ENCODE data around the gene TXK. TPM values are rescaled to one million over a fixed set of nuclear protein-coding genes. Genes with fewer than 3 reads are reported as not detected.
A peak's percentile ranks its signal among the peaks of the same experiment; 100 is the strongest.

The TXK gene
- total RNA-seq, 4 donors from 2014 or later, result 1.7 to 5.2 (median 3.5) TPM

DNA sequence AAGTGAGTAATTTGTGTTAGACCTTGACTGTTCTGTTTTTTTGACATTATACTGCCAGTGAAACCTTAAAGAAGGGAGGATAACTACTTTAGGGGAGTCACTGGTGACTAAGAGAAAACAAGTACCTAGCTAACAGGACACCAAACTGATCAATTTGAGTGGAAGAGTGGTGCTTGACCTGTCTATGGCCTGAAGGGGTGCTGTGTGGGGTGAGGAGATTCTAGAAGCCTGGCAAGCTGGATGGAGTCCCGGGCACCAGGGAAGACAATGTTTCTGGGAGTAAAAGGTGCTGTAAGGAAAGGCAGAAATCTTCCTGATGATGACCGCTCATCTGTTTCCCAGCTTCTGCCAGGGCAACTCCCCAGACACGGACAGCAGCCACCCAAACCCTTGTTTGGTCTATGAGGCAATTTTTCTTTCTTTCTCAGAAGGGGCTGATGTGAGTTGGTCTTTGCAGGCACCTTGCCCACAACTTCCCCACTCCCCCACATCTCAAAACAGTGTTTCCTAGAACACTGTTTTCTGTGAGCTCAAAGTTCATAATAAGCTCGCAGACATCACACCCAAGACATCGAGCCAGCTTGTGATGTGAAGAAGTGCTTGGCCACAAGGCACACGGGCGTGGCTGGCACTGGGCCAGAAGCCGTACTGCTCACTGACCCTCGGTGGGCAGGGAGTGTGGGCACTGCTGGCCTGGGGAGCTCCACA lies 4.6 kb downstream of the TXK start:
- no peaks in the 10 kb centered on the region for H3K9me3 ChIP-seq
- H3K27me3 ChIP-seq, result no peaks in the 10 kb centered on the region
- peaks cover 3 to 22% (median 6%) of the 10 kb centered on the region in 3 donors for H3K4me1 ChIP-seq
- TF ChIP-seq, protein P1, sequence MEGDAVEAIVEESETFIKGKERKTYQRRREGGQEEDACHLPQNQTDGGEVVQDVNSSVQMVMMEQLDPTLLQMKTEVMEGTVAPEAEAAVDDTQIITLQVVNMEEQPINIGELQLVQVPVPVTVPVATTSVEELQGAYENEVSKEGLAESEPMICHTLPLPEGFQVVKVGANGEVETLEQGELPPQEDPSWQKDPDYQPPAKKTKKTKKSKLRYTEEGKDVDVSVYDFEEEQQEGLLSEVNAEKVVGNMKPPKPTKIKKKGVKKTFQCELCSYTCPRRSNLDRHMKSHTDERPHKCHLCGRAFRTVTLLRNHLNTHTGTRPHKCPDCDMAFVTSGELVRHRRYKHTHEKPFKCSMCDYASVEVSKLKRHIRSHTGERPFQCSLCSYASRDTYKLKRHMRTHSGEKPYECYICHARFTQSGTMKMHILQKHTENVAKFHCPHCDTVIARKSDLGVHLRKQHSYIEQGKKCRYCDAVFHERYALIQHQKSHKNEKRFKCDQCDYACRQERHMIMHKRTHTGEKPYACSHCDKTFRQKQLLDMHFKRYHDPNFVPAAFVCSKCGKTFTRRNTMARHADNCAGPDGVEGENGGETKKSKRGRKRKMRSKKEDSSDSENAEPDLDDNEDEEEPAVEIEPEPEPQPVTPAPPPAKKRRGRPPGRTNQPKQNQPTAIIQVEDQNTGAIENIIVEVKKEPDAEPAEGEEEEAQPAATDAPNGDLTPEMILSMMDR (IDR thresholded peaks at IDR 0.05), result no peak
- TF ChIP-seq POLR2A (IDR thresholded peaks at IDR 0.05), result peak in 1 of 4 donors; percentile 13
- no peaks in the 10 kb centered on the region for H3K36me3 ChIP-seq
- no peak overlapping the region for H3K27ac ChIP-seq
- DNase-seq, result no peak
- WGBS, 2 donors, result 34 to 42% methylated on average over 4 to 9 of the region's 9 CpGs
- no peak overlapping the region for H3K4me3 ChIP-seq
- intact Hi-C loops (cut with DNase I), result no loop called here

- intact Hi-C loops (cut with DNase I), result no loop called here
- Histone ChIP-seq H3K27ac (peak overlapping the region in 1 of 4 donors; percentile 30), H3K9me3 (no peaks in the 10 kb centered on the region), H3K36me3 (no peaks in the 10 kb centered on the region), H3K4me3 (peak overlapping the region in 2 of 4 donors; percentile 22 to 55), H3K4me1 (peaks cover 3 to 22% (median 6%) of the 10 kb centered on the region in 3 donors), H3K27me3 (no peaks in the 10 kb centered on the region)
- DNase-seq, result peak; percentile 11
- TF ChIP-seq, protein P1 (IDR thresholded peaks at IDR 0.05), result peak; percentile 22 to 61 (median 50)
- TF ChIP-seq POLR2A (IDR thresholded peaks at IDR 0.05), result no peak
- 6 to 16% methylated on average over 8 to 13 of the region's 13 CpGs for WGBS, 2 donors
Measured at GRCh38 chr4:48127682-48128404, 6.2 kb downstream of the TXK start.

- Histone ChIP-seq H3K9me3 (no peaks in the 10 kb centered on the region), H3K36me3 (no peaks in the 10 kb centered on the region), H3K27me3 (no peaks in the 10 kb centered on the region), H3K4me1 (peaks cover 3 to 22% (median 6%) of the 10 kb centered on the region in 3 donors), H3K4me3 (no peak overlapping the region), H3K27ac (peak overlapping the region in 1 of 4 donors; percentile 30)
- intact Hi-C loops (cut with DNase I), result no loop called here
- DNase-seq, result no peak
- WGBS, 2 donors, result 33 to 42% methylated on average over 3 of the region's 3 CpGs
- TF ChIP-seq, protein P1 (IDR thresholded peaks at IDR 0.05), result no peak
- TF ChIP-seq POLR2A (IDR thresholded peaks at IDR 0.05), result no peak
Measured at GRCh38 chr4:48127231-48127630, 6.8 kb downstream of the TXK start.

DNA sequence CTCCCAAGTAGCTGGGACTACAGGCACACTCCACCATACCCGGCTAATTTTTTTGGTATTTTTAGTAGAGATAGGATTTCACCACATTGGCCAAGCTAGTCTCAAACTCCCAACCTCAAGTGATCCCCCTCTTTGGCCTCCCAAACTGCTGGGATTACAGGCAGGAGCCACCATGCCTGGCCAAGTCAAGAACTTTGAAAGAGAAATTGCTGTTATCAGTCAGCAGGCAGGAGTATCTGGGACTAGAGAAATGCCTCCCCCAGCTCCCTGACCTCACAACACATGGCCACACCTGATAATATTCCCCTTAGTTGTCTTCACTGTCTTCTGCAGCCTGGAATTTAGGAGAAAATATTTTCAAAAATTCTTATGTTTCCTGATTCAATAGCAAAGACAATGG lies 7.4 kb downstream of the TXK start:
- Histone ChIP-seq H3K9me3 (no peaks in the 10 kb centered on the region), H3K4me3 (no peak overlapping the region), H3K36me3 (no peaks in the 10 kb centered on the region), H3K27me3 (no peaks in the 10 kb centered on the region), H3K4me1 (peaks cover 3 to 21% (median 6%) of the 10 kb centered on the region in 3 donors), H3K27ac (no peak overlapping the region)
- intact Hi-C loops (cut with DNase I), result no loop called here
- WGBS, 2 donors, result 100% methylated on average over 1 of the region's 1 CpG
- no peak for TF ChIP-seq POLR2A (IDR thresholded peaks at IDR 0.05)
- TF ChIP-seq, protein P1 (IDR thresholded peaks at IDR 0.05), result no peak
- DNase-seq, result no peak

- no peaks in the 10 kb centered on the region for H3K9me3 ChIP-seq
- 78 to 81% methylated on average over 2 of the region's 2 CpGs for WGBS, 2 donors
Measured at GRCh38 chr4:48124870-48125269, 9.2 kb downstream of the TXK start.

More at GRCh38 chr4:48124870-48125269, 9.2 kb downstream of the TXK start:
- no peak overlapping the region for H3K27ac ChIP-seq
- H3K36me3 ChIP-seq, result no peaks in the 10 kb centered on the region
- intact Hi-C loops (cut with DNase I), result no loop called here
- H3K4me1 ChIP-seq, result peaks cover 3 to 17% (median 6%) of the 10 kb centered on the region in 3 donors
- TF ChIP-seq, protein P1 (IDR thresholded peaks at IDR 0.05), result no peak
- no peak for TF ChIP-seq POLR2A (IDR thresholded peaks at IDR 0.05)
- no peak overlapping the region for H3K4me3 ChIP-seq
- no peak for DNase-seq
- no peaks in the 10 kb centered on the region for H3K27me3 ChIP-seq
